GM23338 (cell line): ENCODE measurements around the gene MTMR6.

Source experiments
- CREB1 ChIP-seq: fragments of 250-450 bp; sonication (Bioruptor Pico); IDR thresholded peaks from 2 replicates; pipeline ENCODE4 v1.5.0; 2020; ENCODE audit warnings: low read depth, mild to moderate bottlenecking, moderate library complexity
- EZH2 ChIP-seq: fragments of 200-600 bp; sonication (generic); IDR thresholded peaks from one replicate; pipeline ENCODE4 v1.8.0; 2017; ENCODE audit warnings: antibody characterized with exemption, mild to moderate bottlenecking, low read depth; ENCODE audit not compliant: unreplicated experiment
- EZH2phosphoT487 ChIP-seq: fragments of 200-600 bp; sonication (generic); IDR thresholded peaks from one replicate; pipeline ENCODE4 v1.8.1; 2018; ENCODE audit warnings: antibody characterized with exemption; ENCODE audit not compliant: unreplicated experiment
- JUNB ChIP-seq: IDR thresholded peaks from one replicate; pipeline ENCODE4 v1.6.1; 2016; ENCODE audit warnings: antibody characterized with exemption; ENCODE audit not compliant: unreplicated experiment
- POLR2AphosphoS5 ChIP-seq: IDR thresholded peaks from 2 replicates; pipeline ENCODE4 v1.6.1; 2016; ENCODE audit warnings: antibody characterized with exemption, low read depth
- STAT1 ChIP-seq: IDR thresholded peaks from one replicate; pipeline ENCODE4 v1.6.1; 2016; ENCODE audit warnings: antibody characterized with exemption; ENCODE audit not compliant: unreplicated experiment
- ZNF114 ChIP-seq: fragments of 250-450 bp; sonication (Bioruptor Pico); IDR thresholded peaks from 2 replicates; pipeline ENCODE4 v1.5.0; 2020; ENCODE audit warnings: mild to moderate bottlenecking, moderate library complexity
- TF ChIP-seq, protein P1 (sequence below), 2 experiments: fragments of 200-600 bp in 1 of 2; sonication (generic) in 1 of 2; conservative IDR thresholded peaks; 2 replicates each; pipeline versions ENCODE4 v1.5.1 to v1.6.1; 2016 to 2017; ENCODE audit warnings: antibody characterized with exemption in 2 of 2, low read depth in 2 of 2, mild to moderate bottlenecking in 2 of 2, moderate library complexity in 1 of 2
- TF ChIP-seq, protein P2 (sequence below): IDR thresholded peaks from 2 replicates; pipeline ENCODE4 v1.6.1; 2016; ENCODE audit warnings: antibody characterized with exemption
- TF ChIP-seq, protein P3 (sequence below): IDR thresholded peaks from one replicate; pipeline ENCODE4 v1.6.1; 2018; ENCODE audit warnings: antibody characterized with exemption; ENCODE audit not compliant: unreplicated experiment
- TF ChIP-seq, protein P4 (sequence below): fragments of 250-450 bp; sonication (Bioruptor Pico); IDR thresholded peaks from 2 replicates; pipeline ENCODE4 v1.5.0; 2020; ENCODE audit warnings: mild to moderate bottlenecking, moderate library complexity

DNA sequence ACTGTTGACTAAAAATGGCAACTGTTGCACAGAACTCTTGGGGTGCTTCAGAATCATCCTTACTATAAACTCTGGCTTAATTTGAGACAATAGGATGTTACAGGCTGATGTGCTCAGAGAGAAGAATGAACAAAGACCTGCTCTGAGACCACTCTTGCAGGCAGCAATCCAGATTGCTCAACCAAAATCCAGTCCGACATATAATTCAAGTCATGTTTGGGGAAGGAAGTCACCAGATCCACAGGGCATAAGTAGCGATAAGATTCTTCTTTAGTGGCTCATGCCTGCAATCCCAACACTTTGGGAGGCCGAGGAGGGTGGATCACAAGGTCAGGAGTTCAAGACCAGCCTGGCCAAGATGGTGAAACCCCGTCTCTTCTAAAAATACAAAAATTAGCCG lies 20.6 kb downstream of the MTMR6 start:
- TF ChIP-seq, protein P1, sequence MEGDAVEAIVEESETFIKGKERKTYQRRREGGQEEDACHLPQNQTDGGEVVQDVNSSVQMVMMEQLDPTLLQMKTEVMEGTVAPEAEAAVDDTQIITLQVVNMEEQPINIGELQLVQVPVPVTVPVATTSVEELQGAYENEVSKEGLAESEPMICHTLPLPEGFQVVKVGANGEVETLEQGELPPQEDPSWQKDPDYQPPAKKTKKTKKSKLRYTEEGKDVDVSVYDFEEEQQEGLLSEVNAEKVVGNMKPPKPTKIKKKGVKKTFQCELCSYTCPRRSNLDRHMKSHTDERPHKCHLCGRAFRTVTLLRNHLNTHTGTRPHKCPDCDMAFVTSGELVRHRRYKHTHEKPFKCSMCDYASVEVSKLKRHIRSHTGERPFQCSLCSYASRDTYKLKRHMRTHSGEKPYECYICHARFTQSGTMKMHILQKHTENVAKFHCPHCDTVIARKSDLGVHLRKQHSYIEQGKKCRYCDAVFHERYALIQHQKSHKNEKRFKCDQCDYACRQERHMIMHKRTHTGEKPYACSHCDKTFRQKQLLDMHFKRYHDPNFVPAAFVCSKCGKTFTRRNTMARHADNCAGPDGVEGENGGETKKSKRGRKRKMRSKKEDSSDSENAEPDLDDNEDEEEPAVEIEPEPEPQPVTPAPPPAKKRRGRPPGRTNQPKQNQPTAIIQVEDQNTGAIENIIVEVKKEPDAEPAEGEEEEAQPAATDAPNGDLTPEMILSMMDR (conservative IDR thresholded peaks at IDR 0.05; ENCODE audit: low read depth in 2 of 2), result no peak
- TF ChIP-seq EZH2 (no peak), POLR2AphosphoS5 (no peak), CREB1 (CRISPR knock-in tag) (no peak), EZH2phosphoT487 (no peak), ZNF114 (no peak), STAT1 (no peak), JUNB (no peak)
- TF ChIP-seq, protein P2, sequence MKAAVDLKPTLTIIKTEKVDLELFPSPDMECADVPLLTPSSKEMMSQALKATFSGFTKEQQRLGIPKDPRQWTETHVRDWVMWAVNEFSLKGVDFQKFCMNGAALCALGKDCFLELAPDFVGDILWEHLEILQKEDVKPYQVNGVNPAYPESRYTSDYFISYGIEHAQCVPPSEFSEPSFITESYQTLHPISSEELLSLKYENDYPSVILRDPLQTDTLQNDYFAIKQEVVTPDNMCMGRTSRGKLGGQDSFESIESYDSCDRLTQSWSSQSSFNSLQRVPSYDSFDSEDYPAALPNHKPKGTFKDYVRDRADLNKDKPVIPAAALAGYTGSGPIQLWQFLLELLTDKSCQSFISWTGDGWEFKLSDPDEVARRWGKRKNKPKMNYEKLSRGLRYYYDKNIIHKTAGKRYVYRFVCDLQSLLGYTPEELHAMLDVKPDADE, result no peak
- TF ChIP-seq, protein P3, sequence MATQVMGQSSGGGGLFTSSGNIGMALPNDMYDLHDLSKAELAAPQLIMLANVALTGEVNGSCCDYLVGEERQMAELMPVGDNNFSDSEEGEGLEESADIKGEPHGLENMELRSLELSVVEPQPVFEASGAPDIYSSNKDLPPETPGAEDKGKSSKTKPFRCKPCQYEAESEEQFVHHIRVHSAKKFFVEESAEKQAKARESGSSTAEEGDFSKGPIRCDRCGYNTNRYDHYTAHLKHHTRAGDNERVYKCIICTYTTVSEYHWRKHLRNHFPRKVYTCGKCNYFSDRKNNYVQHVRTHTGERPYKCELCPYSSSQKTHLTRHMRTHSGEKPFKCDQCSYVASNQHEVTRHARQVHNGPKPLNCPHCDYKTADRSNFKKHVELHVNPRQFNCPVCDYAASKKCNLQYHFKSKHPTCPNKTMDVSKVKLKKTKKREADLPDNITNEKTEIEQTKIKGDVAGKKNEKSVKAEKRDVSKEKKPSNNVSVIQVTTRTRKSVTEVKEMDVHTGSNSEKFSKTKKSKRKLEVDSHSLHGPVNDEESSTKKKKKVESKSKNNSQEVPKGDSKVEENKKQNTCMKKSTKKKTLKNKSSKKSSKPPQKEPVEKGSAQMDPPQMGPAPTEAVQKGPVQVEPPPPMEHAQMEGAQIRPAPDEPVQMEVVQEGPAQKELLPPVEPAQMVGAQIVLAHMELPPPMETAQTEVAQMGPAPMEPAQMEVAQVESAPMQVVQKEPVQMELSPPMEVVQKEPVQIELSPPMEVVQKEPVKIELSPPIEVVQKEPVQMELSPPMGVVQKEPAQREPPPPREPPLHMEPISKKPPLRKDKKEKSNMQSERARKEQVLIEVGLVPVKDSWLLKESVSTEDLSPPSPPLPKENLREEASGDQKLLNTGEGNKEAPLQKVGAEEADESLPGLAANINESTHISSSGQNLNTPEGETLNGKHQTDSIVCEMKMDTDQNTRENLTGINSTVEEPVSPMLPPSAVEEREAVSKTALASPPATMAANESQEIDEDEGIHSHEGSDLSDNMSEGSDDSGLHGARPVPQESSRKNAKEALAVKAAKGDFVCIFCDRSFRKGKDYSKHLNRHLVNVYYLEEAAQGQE, result no peak
- TF ChIP-seq, protein P4, sequence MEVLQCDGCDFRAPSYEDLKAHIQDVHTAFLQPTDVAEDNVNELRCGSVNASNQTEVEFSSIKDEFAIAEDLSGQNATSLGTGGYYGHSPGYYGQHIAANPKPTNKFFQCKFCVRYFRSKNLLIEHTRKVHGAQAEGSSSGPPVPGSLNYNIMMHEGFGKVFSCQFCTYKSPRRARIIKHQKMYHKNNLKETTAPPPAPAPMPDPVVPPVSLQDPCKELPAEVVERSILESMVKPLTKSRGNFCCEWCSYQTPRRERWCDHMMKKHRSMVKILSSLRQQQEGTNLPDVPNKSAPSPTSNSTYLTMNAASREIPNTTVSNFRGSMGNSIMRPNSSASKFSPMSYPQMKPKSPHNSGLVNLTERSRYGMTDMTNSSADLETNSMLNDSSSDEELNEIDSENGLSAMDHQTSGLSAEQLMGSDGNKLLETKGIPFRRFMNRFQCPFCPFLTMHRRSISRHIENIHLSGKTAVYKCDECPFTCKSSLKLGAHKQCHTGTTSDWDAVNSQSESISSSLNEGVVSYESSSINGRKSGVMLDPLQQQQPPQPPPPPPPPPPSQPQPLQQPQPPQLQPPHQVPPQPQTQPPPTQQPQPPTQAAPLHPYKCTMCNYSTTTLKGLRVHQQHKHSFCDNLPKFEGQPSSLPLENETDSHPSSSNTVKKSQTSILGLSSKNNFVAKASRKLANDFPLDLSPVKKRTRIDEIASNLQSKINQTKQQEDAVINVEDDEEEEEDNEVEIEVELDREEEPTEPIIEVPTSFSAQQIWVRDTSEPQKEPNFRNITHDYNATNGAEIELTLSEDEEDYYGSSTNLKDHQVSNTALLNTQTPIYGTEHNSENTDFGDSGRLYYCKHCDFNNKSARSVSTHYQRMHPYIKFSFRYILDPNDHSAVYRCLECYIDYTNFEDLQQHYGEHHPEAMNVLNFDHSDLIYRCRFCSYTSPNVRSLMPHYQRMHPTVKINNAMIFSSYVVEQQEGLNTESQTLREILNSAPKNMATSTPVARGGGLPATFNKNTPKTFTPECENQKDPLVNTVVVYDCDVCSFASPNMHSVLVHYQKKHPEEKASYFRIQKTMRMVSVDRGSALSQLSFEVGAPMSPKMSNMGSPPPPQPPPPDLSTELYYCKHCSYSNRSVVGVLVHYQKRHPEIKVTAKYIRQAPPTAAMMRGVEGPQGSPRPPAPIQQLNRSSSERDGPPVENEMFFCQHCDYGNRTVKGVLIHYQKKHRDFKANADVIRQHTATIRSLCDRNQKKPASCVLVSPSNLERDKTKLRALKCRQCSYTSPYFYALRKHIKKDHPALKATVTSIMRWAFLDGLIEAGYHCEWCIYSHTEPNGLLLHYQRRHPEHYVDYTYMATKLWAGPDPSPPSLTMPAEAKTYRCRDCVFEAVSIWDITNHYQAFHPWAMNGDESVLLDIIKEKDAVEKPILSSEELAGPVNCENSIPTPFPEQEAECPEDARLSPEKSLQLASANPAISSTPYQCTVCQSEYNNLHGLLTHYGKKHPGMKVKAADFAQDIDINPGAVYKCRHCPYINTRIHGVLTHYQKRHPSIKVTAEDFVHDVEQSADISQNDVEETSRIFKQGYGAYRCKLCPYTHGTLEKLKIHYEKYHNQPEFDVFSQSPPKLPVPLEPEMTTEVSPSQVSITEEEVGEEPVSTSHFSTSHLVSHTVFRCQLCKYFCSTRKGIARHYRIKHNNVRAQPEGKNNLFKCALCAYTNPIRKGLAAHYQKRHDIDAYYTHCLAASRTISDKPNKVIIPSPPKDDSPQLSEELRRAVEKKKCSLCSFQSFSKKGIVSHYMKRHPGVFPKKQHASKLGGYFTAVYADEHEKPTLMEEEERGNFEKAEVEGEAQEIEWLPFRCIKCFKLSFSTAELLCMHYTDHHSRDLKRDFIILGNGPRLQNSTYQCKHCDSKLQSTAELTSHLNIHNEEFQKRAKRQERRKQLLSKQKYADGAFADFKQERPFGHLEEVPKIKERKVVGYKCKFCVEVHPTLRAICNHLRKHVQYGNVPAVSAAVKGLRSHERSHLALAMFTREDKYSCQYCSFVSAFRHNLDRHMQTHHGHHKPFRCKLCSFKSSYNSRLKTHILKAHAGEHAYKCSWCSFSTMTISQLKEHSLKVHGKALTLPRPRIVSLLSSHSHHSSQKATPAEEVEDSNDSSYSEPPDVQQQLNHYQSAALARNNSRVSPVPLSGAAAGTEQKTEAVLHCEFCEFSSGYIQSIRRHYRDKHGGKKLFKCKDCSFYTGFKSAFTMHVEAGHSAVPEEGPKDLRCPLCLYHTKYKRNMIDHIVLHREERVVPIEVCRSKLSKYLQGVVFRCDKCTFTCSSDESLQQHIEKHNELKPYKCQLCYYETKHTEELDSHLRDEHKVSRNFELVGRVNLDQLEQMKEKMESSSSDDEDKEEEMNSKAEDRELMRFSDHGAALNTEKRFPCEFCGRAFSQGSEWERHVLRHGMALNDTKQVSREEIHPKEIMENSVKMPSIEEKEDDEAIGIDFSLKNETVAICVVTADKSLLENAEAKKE (CRISPR knock-in tag), result no peak
